Myocyte (in vitro differentiated cells): ENCODE results near the gene ADD1. TPM values are rescaled to one million over a fixed set of nuclear protein-coding genes. Genes with fewer than 3 reads are reported as not detected.

Experiments
- DNase-seq: peaks from one replicate; pipeline ENCODE4 v3.0.0-alpha.2; 2012; ENCODE audit warnings: low read depth
- total RNA-seq: library from RNA; depleted of rRNA; stranded (reverse); fragments of >200 nt; gene quantifications from 2 replicates; pipeline ENCODE4 v1.2.3, GENCODE V29; 2014

Gene ADD1
- total RNA-seq, 1 donor from 2014 or later: 121 TPM

- DNase-seq: peak; percentile 89
Measured at GRCh38 chr4:2858451-2859217, 15.0 kb downstream of the ADD1 start.

- DNase-seq: no peak
Measured at GRCh38 chr4:2859514-2859913, 15.9 kb downstream of the ADD1 start.

- DNase-seq: peak; percentile 39
Measured at GRCh38 chr4:2860391-2861348, 17.0 kb downstream of the ADD1 start.

- no peak for DNase-seq
Measured at GRCh38 chr4:2861631-2862436, 18.2 kb downstream of the ADD1 start.

- peak; percentile 42 for DNase-seq
Measured at GRCh38 chr4:2862528-2862927, 18.9 kb downstream of the ADD1 start.

GRCh38 chr4:2863649-2864048 is 20.0 kb downstream of the ADD1 start:
- DNase-seq: no peak

GRCh38 chr4:2865196-2865780 is 21.6 kb downstream of the ADD1 start:
- DNase-seq: no peak

- no peak for DNase-seq
Measured at GRCh38 chr4:2866160-2866861, 22.7 kb downstream of the ADD1 start.

GRCh38 chr4:2866891-2867290 is 23.2 kb downstream of the ADD1 start:
- no peak for DNase-seq

GRCh38 chr4:2867758-2868491 is 24.3 kb downstream of the ADD1 start:
- DNase-seq: no peak

GRCh38 chr4:2868877-2869487 is 25.3 kb downstream of the ADD1 start:
- no peak for DNase-seq

GRCh38 chr4:2869659-2870058 is 26.0 kb downstream of the ADD1 start:
- no peak for DNase-seq

- no peak for DNase-seq
Measured at GRCh38 chr4:2870082-2870481, 26.4 kb downstream of the ADD1 start.

- no peak for DNase-seq
Measured at GRCh38 chr4:2871466-2871865, 27.8 kb downstream of the ADD1 start.

GRCh38 chr4:2871911-2872310 is 28.3 kb downstream of the ADD1 start:
- DNase-seq: peak; percentile 63

GRCh38 chr4:2873329-2873728 is 29.7 kb downstream of the ADD1 start:
- DNase-seq: no peak

- no peak for DNase-seq
Measured at GRCh38 chr4:2874861-2875260, 31.2 kb downstream of the ADD1 start.

GRCh38 chr4:2875556-2875955 is 31.9 kb downstream of the ADD1 start:
- no peak for DNase-seq

GRCh38 chr4:2878346-2878745 is 34.7 kb downstream of the ADD1 start:
- no peak for DNase-seq
